Pulmonary artery endothelial cell (primary cell): ENCODE data around the gene SYCE3. TPM values are rescaled to one million over a fixed set of nuclear protein-coding genes. Genes with fewer than 3 reads are reported as not detected.
A peak's percentile ranks its signal among the peaks of the same experiment; 100 is the strongest.

Experiments used
- DNase-seq: peaks from one replicate; pipeline ENCODE4 v3.0.0-alpha.2; 2011; ENCODE audit warnings: low read depth, low spot score
- total RNA-seq: library from RNA; depleted of rRNA; stranded (reverse); fragments of >200 nt; gene quantifications from 2 replicates; pipeline ENCODE4 v1.2.3, GENCODE V29; 2014

Gene SYCE3
- total RNA-seq, 1 donor from 2014 or later = not detected

- DNase-seq = no peak
Measured at GRCh38 chr22:50600967-50601668, 38.4 kb upstream of the SYCE3 start.

GRCh38 chr22:50600538-50600937, 37.8 kb upstream of the SYCE3 start, which contains the start of gene MAPK8IP2:
MAPK8IP2 (plus strand) TSS chr22:50600793; CDS start chr22:50600819, 26 bp downstream.
- DNase-seq = no peak

DNA sequence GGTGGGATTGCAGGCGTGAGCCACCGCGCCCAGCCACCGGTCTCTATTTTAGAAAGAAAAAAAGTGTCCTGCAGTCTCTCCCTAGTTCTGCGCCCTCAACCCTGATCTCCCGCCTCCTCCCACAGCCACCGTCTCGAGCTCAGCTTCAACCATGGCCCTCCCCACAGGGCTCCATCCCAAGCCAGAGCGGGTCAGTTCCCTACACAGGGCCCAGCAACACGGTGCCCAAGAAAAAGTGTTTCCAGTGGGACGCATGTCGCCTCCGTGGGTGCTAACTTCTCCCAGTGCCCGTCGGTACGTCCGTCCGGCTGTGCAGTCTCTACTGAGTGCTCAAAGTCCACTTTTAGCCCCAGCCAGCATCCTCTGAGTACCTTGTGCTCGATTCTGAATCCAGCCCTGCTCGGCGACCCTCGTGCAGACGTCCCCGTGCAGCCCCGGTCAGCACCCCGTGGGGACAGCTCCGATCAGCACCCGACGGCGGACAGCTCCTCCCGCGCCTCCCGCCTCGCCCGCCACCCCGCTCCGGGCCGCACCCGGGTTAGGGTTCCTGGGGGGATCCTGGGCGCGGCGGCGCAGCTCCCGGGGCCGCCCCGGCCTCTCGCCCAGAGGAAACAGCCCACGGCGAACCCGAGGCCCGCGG, 37.2 kb upstream of the SYCE3 start:
- DNase-seq = no peak

DNA sequence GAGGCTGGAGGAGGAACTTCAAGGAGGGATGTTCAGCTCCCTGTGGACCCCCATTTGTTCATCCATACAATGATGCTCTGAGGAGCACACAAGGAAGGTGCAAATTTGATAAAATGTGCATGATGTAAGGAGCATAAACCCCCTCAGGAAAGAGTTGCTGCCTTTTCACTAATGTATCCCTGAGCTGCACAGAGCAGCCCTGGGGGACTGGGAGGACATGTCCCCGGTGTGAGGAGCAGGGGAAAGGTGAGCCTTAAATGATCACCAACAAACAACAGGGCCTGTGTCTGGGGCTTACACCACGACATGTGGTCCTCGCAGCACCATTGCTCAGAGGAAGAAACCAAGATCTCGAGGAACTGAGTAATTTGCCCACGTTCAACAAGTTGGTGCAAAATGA, 34.4 kb upstream of the SYCE3 start:
- no peak for DNase-seq

DNA sequence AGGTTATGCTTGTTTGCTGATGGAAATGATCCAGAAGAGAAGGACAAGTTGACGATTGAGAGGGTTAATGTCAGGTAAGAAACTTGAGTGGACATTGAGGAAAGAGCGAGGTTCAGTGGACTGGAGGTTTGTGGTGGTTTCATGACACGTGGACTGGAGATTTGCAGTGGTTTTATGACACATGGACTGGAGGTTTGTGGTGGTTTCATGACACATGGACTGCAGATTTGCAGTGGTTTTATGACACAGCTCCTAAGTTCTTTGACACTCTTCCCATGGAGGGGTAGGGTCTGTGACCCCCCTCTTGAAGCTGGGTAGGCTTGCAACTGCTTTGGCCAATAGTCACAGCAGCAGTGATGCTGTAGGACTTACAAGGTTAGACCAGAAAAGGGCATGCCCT, 32.5 kb upstream of the SYCE3 start:
- no peak for DNase-seq

DNA sequence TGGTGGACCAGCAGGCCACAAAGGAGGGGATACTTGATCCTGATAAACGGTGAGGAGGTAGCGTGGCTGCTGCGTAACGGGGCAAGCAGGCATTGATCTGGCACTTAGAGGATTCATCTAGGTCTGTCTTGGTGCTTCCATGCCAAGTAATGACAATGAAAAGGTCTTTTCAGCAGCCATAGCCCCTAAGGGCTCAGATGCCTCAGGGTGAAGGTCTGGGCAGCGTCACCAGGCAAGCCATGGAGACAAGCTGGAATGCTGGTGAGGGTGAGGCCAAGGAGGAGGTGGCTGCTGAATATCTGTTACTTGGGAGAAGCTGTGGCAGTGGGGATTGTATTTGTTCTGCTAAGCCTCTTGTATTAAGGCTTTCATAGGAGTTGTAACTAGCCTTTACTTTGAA, 24.7 kb upstream of the SYCE3 start:
- DNase-seq = no peak

- DNase-seq = no peak
Measured at GRCh38 chr22:50586416-50586815, 23.7 kb upstream of the SYCE3 start.

GRCh38 chr22:50585781-50586180, 23.1 kb upstream of the SYCE3 start:
- no peak for DNase-seq

DNA sequence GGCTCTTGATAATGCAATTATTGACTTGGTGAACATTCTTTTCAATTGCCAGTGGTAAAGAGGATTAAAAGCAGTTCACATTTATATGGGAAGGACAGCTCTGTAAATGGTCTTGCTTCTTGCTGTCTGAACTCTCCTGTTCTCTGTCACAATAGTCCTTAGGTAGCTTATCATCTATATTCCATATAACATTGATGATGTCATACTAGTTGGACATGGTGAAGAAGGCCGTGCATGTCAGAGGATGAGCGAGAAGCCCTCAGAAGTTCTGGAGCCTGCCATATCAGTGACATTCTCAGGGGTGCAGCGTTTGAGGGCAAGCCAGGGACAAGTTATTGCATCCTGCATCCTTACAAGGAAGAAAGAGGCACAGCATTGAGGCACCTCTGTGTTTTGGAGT, 22.5 kb upstream of the SYCE3 start:
- no peak for DNase-seq

DNA sequence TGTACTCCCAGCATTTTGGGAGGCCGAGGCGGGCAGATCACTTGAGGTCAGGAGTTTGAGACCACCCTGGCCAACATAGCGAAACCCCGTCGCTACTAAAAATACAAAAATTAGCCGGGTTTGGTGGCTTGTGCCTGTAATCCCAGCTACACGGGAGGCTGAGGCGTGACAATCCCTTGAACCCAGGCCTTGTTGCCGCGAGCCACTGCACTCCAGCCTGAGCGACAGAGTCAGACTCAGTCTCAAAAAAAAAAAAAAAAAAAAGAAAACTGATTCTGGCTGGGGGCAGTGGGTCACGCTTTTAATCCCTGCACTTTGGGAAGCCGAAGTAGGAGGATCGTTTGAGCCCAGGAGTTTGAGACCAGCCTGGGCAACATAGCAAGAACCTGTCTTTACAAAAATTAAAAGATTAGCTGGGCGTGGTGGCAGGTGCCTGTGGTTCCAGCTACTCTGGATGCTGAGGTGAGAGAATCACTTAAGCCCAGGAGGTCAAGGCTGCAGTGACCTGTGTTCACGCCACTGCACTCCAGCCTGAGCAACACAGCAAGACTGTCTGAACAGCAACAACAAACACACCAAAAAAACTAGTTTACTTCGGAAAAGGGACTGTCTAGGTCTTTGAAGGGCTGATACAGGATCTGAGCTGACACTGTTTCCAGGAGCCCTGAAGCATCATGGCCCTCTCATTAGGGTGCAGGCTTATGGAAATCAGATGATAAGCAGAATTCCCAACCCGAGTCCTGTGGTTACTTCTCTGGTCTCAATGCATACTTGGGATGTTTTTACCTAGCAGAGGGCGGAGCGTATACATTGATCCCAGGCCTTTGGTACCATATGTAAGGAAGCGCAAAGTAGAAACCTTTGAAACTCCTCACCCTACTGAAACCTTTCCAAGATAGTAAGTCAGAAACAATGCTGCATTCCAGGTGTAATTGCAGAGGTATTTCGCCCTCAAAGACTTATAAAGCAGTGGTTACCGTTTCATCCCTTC, 21.7 kb upstream of the SYCE3 start:
- no peak for DNase-seq

GRCh38 chr22:50583294-50583861, 20.7 kb upstream of the SYCE3 start:
- DNase-seq = no peak

GRCh38 chr22:50582493-50583293, 20.0 kb upstream of the SYCE3 start, which contains the start of gene CHKB:
CHKB (minus strand) TSS chr22:50582849; CDS start chr22:50582781, 68 bp downstream.
- peak; percentile 88 for DNase-seq

DNA sequence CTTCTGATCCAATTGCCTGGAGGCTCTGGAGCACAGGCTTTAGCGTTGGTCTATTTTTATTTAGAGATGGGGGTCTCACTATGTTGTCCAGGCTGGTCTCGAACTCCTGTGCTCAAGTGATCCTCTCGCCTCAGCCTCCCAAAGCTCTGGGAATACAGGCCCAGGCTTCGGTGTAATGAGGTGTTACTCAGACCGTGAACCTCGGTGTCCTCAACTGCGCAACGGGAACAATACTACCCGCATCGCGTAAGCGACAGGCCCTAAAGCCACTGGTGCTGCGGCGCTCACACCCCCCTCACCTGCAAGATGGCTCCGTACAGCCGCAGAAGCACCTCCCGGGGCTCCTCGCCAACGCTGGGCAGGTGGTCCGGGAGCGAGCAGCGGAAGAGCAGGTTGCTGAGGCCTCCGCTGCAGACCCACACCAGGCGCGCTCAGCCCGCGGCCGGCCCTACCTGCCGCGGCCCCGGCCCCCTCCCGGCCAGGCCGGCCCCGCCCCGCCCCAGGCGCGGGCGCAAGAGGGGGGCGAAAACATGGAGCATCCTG, 19.3 kb upstream of the SYCE3 start:
- no peak for DNase-seq

GRCh38 chr22:50581031-50581949, 18.6 kb upstream of the SYCE3 start:
- DNase-seq = no peak

DNA sequence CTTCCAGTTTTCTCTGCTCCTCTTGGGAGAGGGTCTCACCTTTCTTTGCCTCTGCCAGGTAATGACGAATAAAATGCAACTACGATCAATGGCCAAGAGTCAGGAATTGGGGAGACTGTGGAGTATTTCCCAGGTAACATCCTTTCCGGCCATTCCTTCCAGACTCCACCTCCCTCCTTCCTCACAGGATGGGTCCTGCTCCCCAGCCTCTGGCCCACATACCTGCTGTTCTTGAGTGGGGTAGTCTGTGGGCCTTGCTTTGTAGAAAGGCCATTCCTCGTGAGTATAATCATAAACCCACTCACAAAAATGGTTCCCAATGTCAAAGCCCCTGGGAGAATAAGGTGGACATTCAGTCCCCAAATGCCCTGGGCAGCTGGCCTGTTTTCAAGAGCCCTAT, 17.0 kb upstream of the SYCE3 start:
- DNase-seq = no peak

DNA sequence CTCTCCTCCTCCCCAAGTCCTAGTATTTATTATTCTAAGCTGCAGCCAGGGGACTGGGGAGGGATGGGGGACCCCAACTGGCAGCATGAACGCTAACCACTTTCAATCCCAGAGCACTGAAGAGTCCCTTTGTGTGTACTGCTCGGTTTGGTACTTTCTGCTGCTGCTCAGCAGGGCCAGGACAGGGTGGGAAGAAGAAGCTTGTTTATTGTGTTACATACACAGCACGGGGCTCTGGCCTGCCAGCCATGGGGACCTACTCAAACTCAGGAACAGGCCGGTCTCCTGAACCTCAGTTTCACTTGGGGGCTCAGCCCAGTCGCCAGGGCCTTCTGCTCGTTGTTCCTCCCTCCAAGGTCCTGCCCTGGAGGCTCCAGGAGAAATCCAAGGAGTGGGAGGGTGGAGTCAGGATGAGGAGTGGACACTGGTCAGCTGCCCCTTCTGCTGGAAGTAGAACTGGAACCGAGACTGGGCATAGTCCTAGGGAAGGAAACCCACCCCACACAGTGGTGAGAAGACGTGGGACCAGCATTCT, 16.1 kb upstream of the SYCE3 start:
- DNase-seq = no peak

GRCh38 chr22:50577987-50578775, 15.5 kb upstream of the SYCE3 start, which contains the start of gene CPT1B:
CPT1B (minus strand) TSS chr22:50578427; CDS start chr22:50577915, 512 bp downstream.
- DNase-seq = no peak

DNA sequence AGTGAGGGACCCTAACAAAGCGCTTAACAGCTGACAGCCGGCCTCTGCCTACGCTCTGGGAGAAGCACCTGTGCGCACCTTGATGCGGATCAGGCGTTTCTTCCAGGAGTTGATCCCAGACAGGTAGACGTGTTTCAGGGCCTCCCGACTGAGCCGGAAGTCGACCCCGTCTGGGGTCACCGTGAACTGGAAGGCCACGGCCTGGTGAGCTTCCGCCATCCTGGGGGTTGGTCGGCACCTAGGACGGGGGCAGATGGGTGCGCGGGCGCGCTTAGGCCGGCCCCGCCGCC, 14.9 kb upstream of the SYCE3 start:
- no peak for DNase-seq
